Esophagus squamous epithelium (tissue), 5 donors: ENCODE results near the gene FBXL19. TPM values are rescaled to one million over a fixed set of nuclear protein-coding genes. Genes with fewer than 3 reads are reported as not detected.
"Not testable (repeated sequence)": the region's sequence is repeated elsewhere in the genome, so short reads cannot be mapped to it uniquely, and the experiment has no call there.

Experiments
- DNase-seq: peaks from one replicate; lab custom pipeline; 2025; lab: John Stamatoyannopoulos, UW
- H3K27ac ChIP-seq, 4 donors: fragments of 200-600 bp; sonication (generic); one replicate each; pipeline ENCODE4 v1.5.1; 2016 to 2019; ENCODE audit warnings: mild to moderate bottlenecking in 1 of 4
- H3K27me3 ChIP-seq, 4 donors: fragments of 200-600 bp; sonication (generic); 1 replicate in 3 of 4; 2 replicates in 1 of 4; pipeline versions ENCODE4 v1.5.1 to v1.6.0; 2017 to 2021; ENCODE audit warnings: antibody characterized with exemption in 1 of 4
- H3K36me3 ChIP-seq, 3 donors: fragments of 200-600 bp; sonication (generic); one replicate each; pipeline ENCODE4 v1.5.1; 2016 to 2019
- H3K4me1 ChIP-seq, 3 donors: fragments of 200-600 bp; sonication (generic); one replicate each; pipeline ENCODE4 v1.5.1; 2017 to 2019
- H3K4me3 ChIP-seq, 4 donors: fragments of 200-600 bp; sonication (generic); 1 replicate in 3 of 4; 2 replicates in 1 of 4; pipeline ENCODE4 v1.5.1; 2016 to 2019; ENCODE audit warnings: mild to moderate bottlenecking in 2 of 4, moderate library complexity in 1 of 4
- H3K9me3 ChIP-seq, 3 donors: fragments of 200-600 bp; sonication (generic); one replicate each; pipeline ENCODE4 v1.5.1; 2016 to 2019
- POLR2A ChIP-seq, 4 donors: fragments of 450-650 bp; IDR thresholded peaks; one replicate each; pipeline ENCODE4 v1.6.1; 2017; ENCODE audit warnings: antibody characterized with exemption in 4 of 4, mild to moderate bottlenecking in 4 of 4, moderate library complexity in 3 of 4
- WGBS, 2 donors: methylation state at CpG; one replicate each; pipeline ENCODE4 v1.1.5; 2018; 5-methylcytosine and 5-hydroxymethylcytosine counted together
- intact Hi-C: fragments of 100-400 bp; cut with DNase I; formaldehyde crosslinking; loops from one replicate; pipeline ENCODE4 v1.15.0; 2022
- total RNA-seq, 4 donors: library from RNA; depleted of rRNA; stranded (reverse); fragments of >200 nt; gene quantifications; one replicate each; pipeline ENCODE4 v1.1.0, GENCODE V29; 2016
- TF ChIP-seq, protein P1 (sequence below), 6 experiments: fragments of 450-650 bp in 4 of 6; fragments of 200-600 bp in 2 of 6; sonication (generic) in 2 of 6; IDR thresholded peaks; one replicate each; pipeline ENCODE4 v1.5.1; 2016 to 2019; ENCODE audit warnings: antibody characterized with exemption in 6 of 6, mild to moderate bottlenecking in 4 of 6, moderate library complexity in 4 of 6
- donor health status: DM: yes; HTN: yes; CAD: no.

The FBXL19 gene
- total RNA-seq, 4 donors from 2014 or later: 17.0 to 28.7 (median 25.1) TPM

DNA sequence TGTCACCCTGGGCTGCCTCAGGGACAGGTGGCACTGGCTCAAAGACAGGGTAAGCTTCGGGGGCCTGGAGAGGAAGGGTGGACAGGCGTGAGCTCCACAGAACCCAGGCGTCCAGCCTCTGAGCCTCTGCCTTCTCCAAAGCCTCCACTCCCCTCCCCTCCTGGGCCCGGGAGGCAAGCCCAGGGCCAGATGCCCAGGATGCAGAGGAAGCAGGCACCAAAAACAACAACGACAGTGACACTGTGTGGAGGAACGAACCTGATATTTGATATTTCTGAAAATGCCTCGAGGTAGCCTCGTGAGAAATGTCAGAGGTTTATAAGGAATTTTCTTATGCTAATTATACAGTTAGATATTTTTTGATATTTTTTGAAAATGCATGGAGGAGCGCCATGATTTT, 35.4 kb upstream of the FBXL19 start:
- TF ChIP-seq POLR2A (IDR thresholded peaks at IDR 0.05): no peak
- TF ChIP-seq, protein P1, sequence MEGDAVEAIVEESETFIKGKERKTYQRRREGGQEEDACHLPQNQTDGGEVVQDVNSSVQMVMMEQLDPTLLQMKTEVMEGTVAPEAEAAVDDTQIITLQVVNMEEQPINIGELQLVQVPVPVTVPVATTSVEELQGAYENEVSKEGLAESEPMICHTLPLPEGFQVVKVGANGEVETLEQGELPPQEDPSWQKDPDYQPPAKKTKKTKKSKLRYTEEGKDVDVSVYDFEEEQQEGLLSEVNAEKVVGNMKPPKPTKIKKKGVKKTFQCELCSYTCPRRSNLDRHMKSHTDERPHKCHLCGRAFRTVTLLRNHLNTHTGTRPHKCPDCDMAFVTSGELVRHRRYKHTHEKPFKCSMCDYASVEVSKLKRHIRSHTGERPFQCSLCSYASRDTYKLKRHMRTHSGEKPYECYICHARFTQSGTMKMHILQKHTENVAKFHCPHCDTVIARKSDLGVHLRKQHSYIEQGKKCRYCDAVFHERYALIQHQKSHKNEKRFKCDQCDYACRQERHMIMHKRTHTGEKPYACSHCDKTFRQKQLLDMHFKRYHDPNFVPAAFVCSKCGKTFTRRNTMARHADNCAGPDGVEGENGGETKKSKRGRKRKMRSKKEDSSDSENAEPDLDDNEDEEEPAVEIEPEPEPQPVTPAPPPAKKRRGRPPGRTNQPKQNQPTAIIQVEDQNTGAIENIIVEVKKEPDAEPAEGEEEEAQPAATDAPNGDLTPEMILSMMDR (IDR thresholded peaks at IDR 0.05): no peak
- Histone ChIP-seq H3K4me1 (peaks cover 7 to 11% (median 7%) of the 10 kb centered on the region in 3 donors), H3K27ac (no peak overlapping the region), H3K36me3 (peaks cover 0 to 92% (median 11%) of the 10 kb centered on the region in 3 donors), H3K27me3 (no peaks in the 10 kb centered on the region), H3K4me3 (no peak overlapping the region), H3K9me3 (no peaks in the 10 kb centered on the region)
- 79 to 81% methylated on average over 6 to 9 of the region's 9 CpGs for WGBS, 2 donors
- DNase-seq: no peak
- intact Hi-C loops: no loop called here

DNA sequence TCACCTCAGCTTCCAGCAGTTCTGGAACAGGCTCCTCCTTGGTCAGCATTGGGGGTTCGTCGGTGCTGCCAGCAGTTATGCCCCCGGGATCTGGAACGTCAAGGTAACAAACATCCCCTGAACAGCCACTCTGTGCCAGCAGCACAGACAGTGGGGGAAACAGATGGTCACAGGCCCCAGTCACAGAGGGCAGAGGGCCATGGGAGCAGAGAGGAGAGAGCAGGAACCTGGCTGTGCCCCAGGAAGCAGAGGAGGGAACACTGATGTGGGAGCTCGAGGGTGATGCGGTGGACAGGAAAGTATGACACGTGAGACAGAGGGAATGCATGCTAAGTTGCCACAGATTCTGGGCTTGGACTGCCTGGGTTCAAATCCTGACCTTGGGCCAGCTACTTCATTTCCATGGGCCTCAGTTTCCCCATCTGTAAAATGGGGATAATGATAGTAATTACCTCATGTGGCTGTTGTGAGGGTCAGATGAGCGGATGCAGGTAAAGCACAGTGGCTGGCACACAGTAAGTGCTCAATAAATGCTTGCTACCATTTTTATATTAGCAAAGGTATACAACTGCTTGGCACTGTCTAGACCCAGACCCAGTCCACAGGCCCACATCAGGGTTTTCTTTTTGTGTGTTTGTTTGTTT, 34.4 kb upstream of the FBXL19 start:
- 77 to 89% methylated on average over 5 to 6 of the region's 8 CpGs for WGBS, 2 donors
- TF ChIP-seq, protein P1 (IDR thresholded peaks at IDR 0.05): no peak
- TF ChIP-seq POLR2A (IDR thresholded peaks at IDR 0.05): no peak
- H3K36me3 ChIP-seq: peaks cover 0 to 84% (median 11%) of the 10 kb centered on the region in 3 donors

DNA sequence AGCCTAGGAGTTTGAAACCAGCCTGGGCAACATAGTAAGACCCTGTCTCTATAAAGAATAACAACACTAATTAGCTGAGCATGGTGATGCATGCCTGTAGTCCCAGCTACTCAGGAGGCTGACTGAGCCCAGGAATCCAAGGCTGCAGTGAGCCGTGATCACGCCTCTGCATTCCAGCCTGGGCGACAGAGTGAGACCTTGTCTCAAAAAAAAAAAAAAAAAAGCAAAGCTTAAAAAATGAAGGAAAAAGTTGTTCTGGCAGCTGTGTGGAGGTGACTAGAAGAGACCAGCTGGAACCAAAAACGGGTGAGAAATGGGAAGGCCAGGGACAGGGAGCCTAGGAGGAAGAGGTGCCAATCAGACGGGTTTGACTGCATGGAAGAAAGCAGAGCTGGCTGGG, 33.7 kb upstream of the FBXL19 start:
- WGBS, 2 donors: 54 to 85% methylated on average over 4 to 5 of the region's 5 CpGs
- peaks cover 17 to 25% (median 20%) of the 10 kb centered on the region in 3 donors for H3K4me1 ChIP-seq
- TF ChIP-seq, protein P1 (IDR thresholded peaks at IDR 0.05): no peak
- no peak for TF ChIP-seq POLR2A (IDR thresholded peaks at IDR 0.05)
- DNase-seq: no peak
- no peaks in the 10 kb centered on the region for H3K27me3 ChIP-seq
- no peak overlapping the region for H3K4me3 ChIP-seq
- H3K27ac ChIP-seq: no peak overlapping the region
- intact Hi-C loops: no loop called here
- H3K9me3 ChIP-seq: no peaks in the 10 kb centered on the region
- peaks cover 0 to 76% (median 11%) of the 10 kb centered on the region in 3 donors for H3K36me3 ChIP-seq

More for the DNA sequence above, 34.4 kb upstream of the FBXL19 start:
- H3K27me3 ChIP-seq: no peaks in the 10 kb centered on the region
- intact Hi-C loops: no loop called here
- no peak overlapping the region for H3K4me3 ChIP-seq
- H3K4me1 ChIP-seq: peaks cover 11 to 18% (median 13%) of the 10 kb centered on the region in 3 donors
- no peaks in the 10 kb centered on the region for H3K9me3 ChIP-seq
- DNase-seq: no peak
- H3K27ac ChIP-seq: no peak overlapping the region

DNA sequence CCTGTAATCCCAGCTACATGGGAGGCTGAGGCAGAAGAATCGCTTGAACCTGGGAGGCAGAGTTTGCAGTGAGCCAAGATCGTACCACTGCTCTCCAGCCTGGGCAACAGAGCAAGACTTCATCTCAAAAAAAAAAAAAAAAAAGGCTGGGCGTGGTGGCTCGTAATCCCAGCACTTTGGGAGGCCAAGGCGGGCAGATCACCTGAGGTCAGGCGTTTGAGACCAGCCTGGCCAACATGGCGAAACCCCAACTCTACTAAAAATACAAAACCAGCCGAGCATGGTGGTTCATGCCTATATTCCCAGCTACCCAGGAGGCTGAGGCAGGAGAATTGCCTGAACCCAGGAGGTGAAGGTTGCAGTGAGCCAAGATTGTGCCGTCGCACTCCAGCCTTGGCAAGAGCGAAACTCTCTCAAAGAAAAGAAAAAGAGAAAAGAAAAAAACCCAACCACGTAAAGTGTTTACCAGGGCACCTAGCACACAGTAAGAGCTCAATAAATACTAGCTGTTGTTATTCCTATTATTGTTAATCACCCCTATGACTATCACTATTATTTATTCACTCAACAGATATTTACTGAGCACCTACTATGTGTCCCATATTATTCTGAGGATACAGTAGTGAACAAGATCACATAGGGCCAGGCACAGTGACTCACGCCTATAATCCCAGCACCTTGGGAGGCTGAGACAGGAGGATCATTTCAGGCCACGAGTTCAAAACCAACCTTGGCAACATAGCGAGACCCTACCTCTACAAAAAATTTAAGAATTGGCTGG, 32.1 kb upstream of the FBXL19 start:
- H3K4me3 ChIP-seq, H3K27ac ChIP-seq, H3K9me3 ChIP-seq, DNase-seq, intact Hi-C loops, H3K27me3 ChIP-seq: not testable (repeated sequence)
- WGBS, 2 donors: 87 to 94% methylated on average over 12 to 14 of the region's 15 CpGs
- H3K4me1 ChIP-seq: peaks cover 28 to 40% (median 32%) of the 10 kb centered on the region in 3 donors
- H3K36me3 ChIP-seq: peaks cover 0 to 61% (median 11%) of the 10 kb centered on the region in 3 donors

DNA sequence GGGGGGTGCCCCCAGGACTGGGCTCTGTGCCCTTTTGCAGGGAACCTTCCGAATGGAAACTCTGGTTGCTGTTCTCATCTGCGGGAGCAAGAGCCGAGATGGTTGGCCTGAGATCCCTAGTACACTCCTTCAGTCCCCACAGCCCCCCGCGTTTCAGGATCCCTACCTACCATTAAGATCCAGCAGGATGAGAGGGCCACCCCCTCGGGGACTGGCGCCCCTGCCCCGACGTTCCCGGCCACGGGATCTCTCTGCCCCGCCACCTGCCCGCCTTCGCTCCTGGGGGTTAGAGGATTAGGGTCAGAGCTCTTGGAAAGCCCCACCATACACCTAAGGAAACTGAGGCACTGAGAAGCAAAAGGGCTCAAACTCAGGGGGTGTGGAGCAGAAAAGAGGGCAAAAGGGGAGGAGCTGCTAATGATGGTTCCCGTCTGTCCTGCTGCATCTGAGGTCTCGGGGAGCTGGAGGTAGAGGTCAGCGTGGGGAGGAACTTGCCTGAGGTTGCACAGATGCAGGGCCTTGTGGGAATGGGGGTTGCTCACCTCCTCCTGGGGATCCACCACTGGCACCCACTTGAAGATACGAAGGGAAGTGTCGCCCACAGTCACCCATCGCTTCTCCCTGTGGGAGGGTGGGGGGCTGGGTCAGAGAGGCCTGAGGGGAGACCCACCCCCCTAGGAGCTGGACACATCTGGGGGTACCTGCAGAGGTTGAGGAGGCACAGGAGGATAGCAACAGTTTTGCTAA, 30.5 kb upstream of the FBXL19 start:
- no peaks in the 10 kb centered on the region for H3K27me3 ChIP-seq
- 21 to 83% methylated on average over 1 to 4 of the region's 20 CpGs for WGBS, 2 donors
- intact Hi-C loops: no loop called here
- TF ChIP-seq POLR2A (IDR thresholded peaks at IDR 0.05): no peak
- TF ChIP-seq, protein P1 (IDR thresholded peaks at IDR 0.05): no peak
- peaks cover 35 to 56% (median 42%) of the 10 kb centered on the region in 3 donors for H3K4me1 ChIP-seq
- H3K36me3 ChIP-seq: peaks cover 0 to 45% (median 11%) of the 10 kb centered on the region in 3 donors
- no peaks in the 10 kb centered on the region for H3K9me3 ChIP-seq
- DNase-seq: no peak
- H3K4me3 ChIP-seq: peak overlapping the region; percentile 59 to 94 (median 78)
- H3K27ac ChIP-seq: peak overlapping the region; percentile 97 to 100 (median 98)
